Neural cell (in vitro differentiated cells): ENCODE results near the gene EDDM13. TPM values are rescaled to one million over a fixed set of nuclear protein-coding genes. Genes with fewer than 3 reads are reported as not detected.
"Not testable (repeated sequence)": the region's sequence is repeated elsewhere in the genome, so short reads cannot be mapped to it uniquely, and the experiment has no call there.

Source experiments
- H2AFZ ChIP-seq: fragments of 200-600, 300-800 bp; sonication (generic), shearing (Covaris generic); 2 replicates; pipeline ENCODE4 v1.6.0; 2014; ENCODE audit warnings: low read depth, mild to moderate bottlenecking, antibody characterized with exemption, low read length, moderate library complexity
- H3F3A ChIP-seq: fragments of 200-600 bp; shearing (Covaris generic); 2 replicates; pipeline ENCODE4 v1.6.1; 2016; ENCODE audit warnings: mild to moderate bottlenecking, moderate library complexity, mixed read lengths, antibody characterized with exemption, low read length; ENCODE audit not compliant: insufficient read depth, poor library complexity, severe bottlenecking
- H3K27ac ChIP-seq: fragments of 200-600, 300-800 bp; sonication (generic), shearing (Covaris generic); 2 replicates; pipeline ENCODE4 v1.5.1; 2014; ENCODE audit warnings: mild to moderate bottlenecking, low read length, moderate library complexity
- H3K27me3 ChIP-seq: fragments of 300-800, 200-600 bp; sonication (generic), shearing (Covaris generic); 2 replicates; pipeline ENCODE4 v1.6.0; 2014; ENCODE audit warnings: mild to moderate bottlenecking, low read depth, low read length, moderate library complexity; ENCODE audit not compliant: insufficient read depth
- H3K36me3 ChIP-seq: fragments of 300-800, 200-600 bp; sonication (generic), shearing (Covaris generic); 2 replicates; pipeline ENCODE4 v1.5.1; 2014; ENCODE audit warnings: mild to moderate bottlenecking, antibody characterized with exemption, low read length, moderate library complexity; ENCODE audit not compliant: insufficient read depth
- H3K4me2 ChIP-seq: fragments of 300-800, 200-600 bp; sonication (generic), shearing (Covaris generic); 2 replicates; pipeline ENCODE4 v1.6.0; 2014; ENCODE audit warnings: mild to moderate bottlenecking, low read length
- H3K4me3 ChIP-seq: fragments of 300-800, 200-600 bp; sonication (generic), shearing (Covaris generic); 2 replicates; pipeline ENCODE4 v1.5.1; 2014; ENCODE audit warnings: mild to moderate bottlenecking, low read length, moderate library complexity
- H3K79me2 ChIP-seq: fragments of 200-600 bp; shearing (Covaris generic); replicated peaks from 2 replicates; pipeline ENCODE4 v1.6.0; 2014; ENCODE audit warnings: mild to moderate bottlenecking, low read length, moderate library complexity; ENCODE audit not compliant: insufficient read depth
- H3K9ac ChIP-seq: fragments of 300-800, 200-600 bp; sonication (generic), shearing (Covaris generic); 2 replicates; pipeline ENCODE4 v1.6.1; 2016; ENCODE audit warnings: mild to moderate bottlenecking, low read length, mixed read lengths
- H3K9me2 ChIP-seq: fragments of 200-600 bp; shearing (Covaris generic); 2 replicates; pipeline ENCODE4 v1.6.1; 2016; ENCODE audit warnings: mild to moderate bottlenecking, low read length, mixed read lengths; ENCODE audit not compliant: insufficient read depth
- H3K9me3 ChIP-seq: fragments of 200-600, 300-800 bp; sonication (generic), shearing (Covaris generic); 2 replicates; pipeline ENCODE4 v1.6.1; 2016; ENCODE audit warnings: mild to moderate bottlenecking, mixed run types, low read length, moderate library complexity, mixed read lengths
- H4K20me1 ChIP-seq: fragments of 200-600 bp; shearing (Covaris generic); 2 replicates; pipeline ENCODE4 v1.6.1; 2016; ENCODE audit warnings: mild to moderate bottlenecking, mixed run types; ENCODE audit not compliant: insufficient read depth
- MXI1 ChIP-seq: fragments of 450-650 bp; conservative IDR thresholded peaks from 2 replicates; pipeline ENCODE4 v1.6.1; 2014; ENCODE audit warnings: antibody characterized with exemption, mild to moderate bottlenecking; ENCODE audit not compliant: poor library complexity, severe bottlenecking
- POLR2AphosphoS5 ChIP-seq: IDR thresholded peaks from 2 replicates; pipeline ENCODE4 v1.6.1; 2012
- RAD21 ChIP-seq: fragments of 450-650 bp; conservative IDR thresholded peaks from 2 replicates; pipeline ENCODE4 v1.6.1; 2014; ENCODE audit warnings: antibody characterized with exemption, mild to moderate bottlenecking, moderate library complexity
- SMC3 ChIP-seq: fragments of 450-650 bp; conservative IDR thresholded peaks from 2 replicates; pipeline ENCODE4 v1.6.1; 2014; ENCODE audit warnings: antibody characterized with exemption, mild to moderate bottlenecking, moderate library complexity; ENCODE audit not compliant: poor library complexity
- TAF1 ChIP-seq: IDR thresholded peaks from 2 replicates; pipeline ENCODE4 v1.6.1; 2012; ENCODE audit warnings: low read depth
- polyA plus RNA-seq: library from polyadenylated mRNA; depleted of rRNA; stranded (reverse); fragments of >200 nt; gene quantifications from 2 replicates; pipeline ENCODE4 v1.2.3, GENCODE V29; 2014
- TF ChIP-seq, protein P1 (sequence below): fragments of 450-650 bp; IDR thresholded peaks from 2 replicates; pipeline ENCODE4 v1.5.1; 2014; ENCODE audit warnings: antibody characterized with exemption, mild to moderate bottlenecking, moderate library complexity; ENCODE audit not compliant: poor library complexity, severe bottlenecking

Gene EDDM13
- polyA plus RNA-seq, 1 donor from 2014 or later = not detected

DNA sequence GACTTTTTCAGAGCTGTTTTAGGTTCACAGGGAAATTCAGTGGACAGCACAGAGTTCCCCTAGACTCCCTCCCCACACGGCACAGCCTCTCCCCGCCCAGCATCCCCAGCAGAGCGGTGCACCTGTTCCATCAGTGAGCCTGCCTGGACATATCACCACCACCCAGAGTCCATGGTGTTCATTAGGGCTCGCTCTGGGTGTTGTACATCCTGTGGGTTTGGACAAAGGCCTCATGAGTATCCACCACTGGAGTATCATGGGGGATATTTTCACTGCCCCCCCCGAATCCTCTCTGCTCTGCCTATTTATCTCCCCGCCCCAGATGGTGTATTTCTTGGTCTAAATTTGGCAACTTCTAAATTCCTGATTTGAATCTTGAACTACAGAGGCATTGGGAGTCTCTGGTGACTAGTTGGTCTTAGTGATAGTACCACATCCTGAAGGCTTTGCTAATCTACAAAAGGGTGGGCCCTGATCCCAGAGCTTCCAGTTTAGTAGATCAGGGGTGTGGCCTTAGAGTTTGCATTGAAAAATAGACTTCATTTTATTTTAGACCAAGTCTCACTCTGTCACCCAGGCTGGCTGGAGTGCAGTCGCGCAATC, 23.7 kb upstream of the EDDM13 start:
- H3F3A ChIP-seq, H3K4me2 ChIP-seq, H3K36me3 ChIP-seq, H3K9me2 ChIP-seq, H4K20me1 ChIP-seq, H3K9ac ChIP-seq, H3K4me3 ChIP-seq, H3K27ac ChIP-seq, H2AFZ ChIP-seq, H3K9me3 ChIP-seq, H3K27me3 ChIP-seq, H3K79me2 ChIP-seq: not testable (repeated sequence)

DNA sequence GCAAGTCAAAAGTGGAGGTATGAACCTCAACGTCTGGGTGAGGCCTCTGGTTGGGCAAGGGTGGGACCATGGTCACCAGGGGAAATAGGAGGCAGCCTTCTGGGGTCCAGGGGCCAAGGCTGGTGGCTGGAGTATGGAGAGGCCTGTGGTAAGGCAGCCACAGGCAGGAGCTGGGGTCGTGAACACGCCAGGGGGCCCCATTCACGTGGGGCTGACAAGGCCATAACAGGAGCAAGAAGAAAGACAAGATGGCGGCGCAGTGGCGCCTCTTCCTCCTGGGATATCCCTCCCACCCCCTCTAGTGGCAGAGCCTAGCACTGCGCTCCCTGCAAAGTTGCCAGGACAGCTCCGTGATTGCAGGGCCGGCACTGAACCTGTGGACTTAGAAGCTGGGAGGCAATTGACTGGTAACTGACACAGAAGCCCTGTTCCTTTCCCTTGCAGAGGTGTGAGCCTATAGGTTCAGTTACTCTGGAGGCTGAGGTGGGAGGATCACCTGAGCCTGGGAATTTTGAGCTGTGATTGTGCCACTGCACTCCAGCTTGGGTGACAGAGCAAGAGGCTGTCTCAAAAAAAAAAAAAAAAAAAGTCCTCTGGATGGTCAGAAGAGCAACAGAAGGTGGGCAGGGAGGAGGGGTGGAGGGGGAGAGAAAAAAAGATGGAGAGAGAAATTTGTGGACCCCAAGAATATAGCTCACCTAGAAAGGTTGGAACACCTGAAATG, 19.7 kb upstream of the EDDM13 start:
- Histone ChIP-seq H3K9me2 (no peaks in the 10 kb centered on the region), H4K20me1 (no peaks in the 10 kb centered on the region), H3K4me3 (no peak overlapping the region), H3F3A (no peaks in the 10 kb centered on the region), H3K79me2 (no peaks in the 10 kb centered on the region), H3K9me3 (no peaks in the 10 kb centered on the region), H2AFZ (peak overlapping the region; percentile 45), H3K27ac (no peak overlapping the region), H3K27me3 (no peaks in the 10 kb centered on the region), H3K4me2 (no peak overlapping the region), H3K36me3 (no peaks in the 10 kb centered on the region), H3K9ac (no peak overlapping the region)
- TF ChIP-seq, protein P1, sequence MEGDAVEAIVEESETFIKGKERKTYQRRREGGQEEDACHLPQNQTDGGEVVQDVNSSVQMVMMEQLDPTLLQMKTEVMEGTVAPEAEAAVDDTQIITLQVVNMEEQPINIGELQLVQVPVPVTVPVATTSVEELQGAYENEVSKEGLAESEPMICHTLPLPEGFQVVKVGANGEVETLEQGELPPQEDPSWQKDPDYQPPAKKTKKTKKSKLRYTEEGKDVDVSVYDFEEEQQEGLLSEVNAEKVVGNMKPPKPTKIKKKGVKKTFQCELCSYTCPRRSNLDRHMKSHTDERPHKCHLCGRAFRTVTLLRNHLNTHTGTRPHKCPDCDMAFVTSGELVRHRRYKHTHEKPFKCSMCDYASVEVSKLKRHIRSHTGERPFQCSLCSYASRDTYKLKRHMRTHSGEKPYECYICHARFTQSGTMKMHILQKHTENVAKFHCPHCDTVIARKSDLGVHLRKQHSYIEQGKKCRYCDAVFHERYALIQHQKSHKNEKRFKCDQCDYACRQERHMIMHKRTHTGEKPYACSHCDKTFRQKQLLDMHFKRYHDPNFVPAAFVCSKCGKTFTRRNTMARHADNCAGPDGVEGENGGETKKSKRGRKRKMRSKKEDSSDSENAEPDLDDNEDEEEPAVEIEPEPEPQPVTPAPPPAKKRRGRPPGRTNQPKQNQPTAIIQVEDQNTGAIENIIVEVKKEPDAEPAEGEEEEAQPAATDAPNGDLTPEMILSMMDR = peak; percentile 69
- TF ChIP-seq SMC3 = peak; percentile 44
- TF ChIP-seq POLR2AphosphoS5 = no peak
- peak; percentile 32 for TF ChIP-seq RAD21

DNA sequence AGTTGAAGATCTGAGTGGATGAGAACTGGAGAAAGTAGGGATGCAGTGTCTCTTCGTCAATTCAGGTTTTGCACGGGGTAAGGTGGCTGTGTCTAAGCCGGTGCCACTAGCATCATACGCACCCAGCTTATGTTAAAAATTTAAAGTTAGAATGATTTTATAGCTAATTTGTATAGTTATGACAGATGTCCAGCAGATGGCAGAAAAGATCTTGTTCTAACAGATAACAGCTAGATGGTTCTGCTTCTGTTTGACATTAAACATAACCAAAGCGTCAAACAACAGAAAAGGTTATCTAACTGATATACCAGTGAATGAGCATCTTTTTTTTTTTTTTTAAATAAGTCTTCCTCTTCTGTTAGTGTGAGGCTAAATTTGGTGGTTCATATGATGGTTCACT, 18.8 kb upstream of the EDDM13 start:
- H4K20me1 ChIP-seq = no peaks in the 10 kb centered on the region
- no peak overlapping the region for H3K4me3 ChIP-seq
- H3K9me3 ChIP-seq = no peaks in the 10 kb centered on the region
- H3K27me3 ChIP-seq = no peaks in the 10 kb centered on the region
- no peak overlapping the region for H3K27ac ChIP-seq
- H3K9ac ChIP-seq = no peak overlapping the region
- H3K79me2 ChIP-seq = no peaks in the 10 kb centered on the region
- H3F3A ChIP-seq = no peaks in the 10 kb centered on the region
- no peaks in the 10 kb centered on the region for H3K36me3 ChIP-seq
- no peak overlapping the region for H3K4me2 ChIP-seq
- no peaks in the 10 kb centered on the region for H3K9me2 ChIP-seq
- TF ChIP-seq, protein P1 = peak; percentile 74
- no peak for TF ChIP-seq MXI1
- TF ChIP-seq RAD21 = peak; percentile 74
- TF ChIP-seq SMC3 = peak; percentile 70
- no peak for TF ChIP-seq TAF1
- no peak overlapping the region for H2AFZ ChIP-seq
